GM21576 (cell line): ENCODE measurements around the gene POC1A.

ENCODE experiments used
- ATAC-seq: cut with Tn5 transposase; IDR thresholded peaks from one replicate; pipeline ENCODE4 v1.9.1; 2021; ENCODE audit warnings: mild to moderate bottlenecking, moderate library complexity; ENCODE audit not compliant: unreplicated experiment

The POC1A gene

GRCh38 chr3:52088445-52089367 is 65.5 kb downstream of the POC1A start:
- no peak for ATAC-seq

DNA sequence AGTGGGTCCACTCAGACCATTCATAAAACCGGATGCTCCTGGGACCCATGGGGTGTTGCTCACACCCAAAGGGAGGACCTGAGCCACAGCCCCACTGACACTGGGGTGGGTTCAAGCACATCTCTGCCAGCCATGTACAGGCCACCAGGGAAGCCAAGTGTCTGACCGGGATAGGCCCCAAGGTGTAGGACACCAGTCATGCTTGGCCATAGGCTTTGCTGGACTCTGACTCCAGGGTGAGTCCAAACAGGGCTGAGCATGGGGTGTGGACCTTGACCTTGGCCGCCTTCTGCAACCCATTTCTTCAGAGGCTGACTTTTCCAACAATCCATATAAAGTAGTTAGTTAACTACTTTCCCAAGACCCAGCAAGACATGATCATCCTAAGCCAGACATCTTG is 66.5 kb downstream of the POC1A start:
- ATAC-seq: no peak

GRCh38 chr3:52086976-52087663 is 67.1 kb downstream of the POC1A start:
- ATAC-seq: no peak

GRCh38 chr3:52086461-52086860 is 67.8 kb downstream of the POC1A start:
- ATAC-seq: no peak

DNA sequence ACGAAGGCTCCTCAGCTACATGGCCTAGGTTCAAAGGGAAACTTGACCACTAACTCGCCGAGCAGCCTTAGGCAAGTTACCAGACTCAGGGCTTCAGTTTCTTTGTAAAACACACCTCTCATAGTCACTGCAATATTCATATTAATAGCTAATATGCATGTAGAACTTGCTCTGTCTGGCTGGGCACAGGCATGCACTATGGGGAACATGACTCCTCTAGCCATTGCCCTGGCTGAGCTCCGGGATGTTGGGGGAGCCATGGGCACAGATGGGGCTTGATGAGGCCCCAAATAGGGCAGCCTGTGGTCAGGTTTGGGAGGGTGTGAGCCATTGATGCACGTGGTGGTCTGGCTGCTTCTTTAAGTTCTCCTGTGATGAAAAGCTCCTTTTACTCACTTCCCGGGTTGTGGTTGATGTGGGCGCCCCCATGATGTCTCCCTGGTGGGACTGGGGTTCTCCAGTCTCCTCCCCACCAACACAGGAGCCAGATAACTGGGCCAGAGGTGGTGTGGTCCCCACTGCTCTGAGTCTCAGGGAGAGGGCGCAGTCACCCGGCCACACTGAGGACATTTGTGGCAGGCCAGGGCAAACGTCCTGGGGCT is 68.4 kb downstream of the POC1A start:
- no peak for ATAC-seq

GRCh38 chr3:52084954-52085680 is 69.1 kb downstream of the POC1A start:
- no peak for ATAC-seq

DNA sequence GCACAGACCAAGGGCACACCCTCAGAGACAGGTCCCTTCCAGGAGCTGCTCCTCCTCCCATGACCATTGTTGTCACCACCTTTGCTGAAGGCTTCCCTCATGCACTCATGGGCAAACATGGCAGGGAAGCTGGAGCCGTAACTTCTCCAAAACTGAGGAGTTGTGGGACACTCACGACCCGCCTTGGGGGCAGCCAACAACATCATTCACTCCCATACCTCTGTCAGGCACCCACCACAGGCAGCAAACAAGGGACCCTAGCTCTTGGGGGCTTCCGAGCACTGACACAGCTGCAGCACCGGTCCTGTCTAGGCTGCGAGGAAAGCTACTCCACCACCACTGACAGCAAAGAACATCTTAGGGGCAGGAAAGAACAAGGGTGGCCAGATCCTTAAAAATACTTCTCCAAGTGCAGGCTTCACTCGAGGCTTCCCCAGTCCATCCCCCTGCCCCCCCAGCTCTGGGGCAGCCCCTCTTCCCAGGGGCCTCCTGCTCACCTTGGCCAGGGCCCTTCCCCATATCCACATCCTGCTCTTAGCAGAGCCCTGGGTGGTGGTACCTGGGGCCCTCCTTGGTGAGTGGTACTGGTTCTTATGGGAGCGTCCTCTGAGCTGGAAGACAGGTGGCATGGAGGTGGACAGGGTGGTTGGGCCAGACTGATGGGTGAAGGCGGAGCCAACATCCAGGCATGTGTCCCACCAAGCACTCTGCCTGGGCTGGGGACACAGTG is 69.8 kb downstream of the POC1A start:
- no peak for ATAC-seq

- no peak for ATAC-seq
Observed at GRCh38 chr3:52083556-52084087, 70.6 kb downstream of the POC1A start.

DNA sequence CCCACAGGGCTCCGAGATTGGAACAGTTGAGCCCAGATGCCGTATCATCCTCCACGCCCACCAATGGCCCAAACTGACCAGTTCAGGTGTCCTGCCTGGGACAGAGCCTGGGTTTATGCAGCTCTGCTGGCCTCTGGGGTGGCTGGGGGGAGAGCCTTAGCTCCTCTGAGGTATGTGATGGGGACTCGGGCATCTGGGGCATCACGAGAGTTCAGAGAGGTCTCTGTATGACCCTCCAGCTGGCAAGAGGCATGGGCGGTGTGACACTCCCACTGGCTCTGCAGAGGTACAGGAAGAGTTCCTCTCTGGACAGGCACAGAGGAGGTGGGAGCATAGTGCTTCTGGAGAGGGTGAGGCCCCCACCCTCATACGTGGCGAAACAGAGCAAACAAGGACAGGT is 71.3 kb downstream of the POC1A start:
- no peak for ATAC-seq

DNA sequence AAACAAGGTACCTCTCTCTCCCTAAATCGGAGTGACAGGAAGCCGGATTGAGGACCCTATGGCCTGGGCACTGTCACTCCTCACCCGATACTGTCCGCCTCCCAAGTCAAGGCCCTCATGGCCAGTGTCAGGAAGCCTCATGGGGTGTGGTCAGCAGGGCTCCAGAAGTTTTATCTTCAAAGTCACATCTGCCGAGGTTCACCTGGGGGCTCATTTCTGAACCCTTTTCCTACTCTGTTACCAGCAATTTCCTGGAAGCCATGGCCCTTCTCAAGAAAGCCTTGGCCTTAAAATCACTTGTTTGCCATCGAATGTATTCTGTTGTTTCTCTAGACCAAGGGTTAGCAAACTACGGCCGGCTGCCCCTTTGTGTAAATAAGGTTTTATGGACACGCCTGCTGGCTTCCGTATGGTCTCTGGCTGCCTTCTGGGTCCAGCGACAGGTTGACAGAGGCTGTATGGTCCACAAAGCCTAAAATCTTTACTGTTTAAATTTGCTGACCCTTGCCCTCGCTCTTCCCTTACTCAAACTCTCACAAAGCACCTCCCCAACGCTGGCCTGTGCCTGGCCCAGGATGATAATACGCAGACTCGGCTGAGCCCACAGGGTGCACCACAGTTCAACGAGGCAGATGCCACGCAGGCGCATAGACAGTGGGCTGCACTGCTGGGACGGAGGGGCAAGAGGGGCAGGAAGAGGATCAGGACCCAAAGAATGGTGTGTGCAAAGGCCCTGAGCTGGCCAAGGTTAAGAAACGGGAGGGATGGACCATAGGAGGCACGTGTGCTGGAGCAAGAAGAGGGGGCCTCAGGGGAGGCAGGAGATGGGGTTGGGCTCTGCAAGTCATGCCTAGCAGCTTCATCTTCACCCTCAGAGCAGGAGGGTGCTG is 73.1 kb downstream of the POC1A start:
- ATAC-seq: no peak

DNA sequence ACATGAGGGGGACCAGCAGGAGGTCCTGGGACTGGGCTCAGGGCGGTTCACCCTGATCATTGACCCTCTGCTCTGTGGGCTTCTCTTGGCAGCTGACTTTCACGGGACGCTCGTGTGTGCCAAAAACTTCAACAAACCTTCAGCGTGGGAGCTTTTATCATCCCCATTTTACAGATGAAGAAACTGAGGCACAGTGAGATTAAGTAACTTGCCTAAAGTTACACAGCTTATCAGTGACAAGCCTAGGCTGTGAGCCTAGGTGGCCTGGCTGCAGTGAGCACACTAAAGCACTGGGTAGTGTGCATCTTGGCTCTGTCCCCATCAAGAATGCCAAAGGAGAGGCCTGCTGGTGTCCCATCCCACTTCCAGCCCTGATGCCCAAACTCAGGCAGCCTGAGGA is 74.3 kb downstream of the POC1A start:
- ATAC-seq: no peak

DNA sequence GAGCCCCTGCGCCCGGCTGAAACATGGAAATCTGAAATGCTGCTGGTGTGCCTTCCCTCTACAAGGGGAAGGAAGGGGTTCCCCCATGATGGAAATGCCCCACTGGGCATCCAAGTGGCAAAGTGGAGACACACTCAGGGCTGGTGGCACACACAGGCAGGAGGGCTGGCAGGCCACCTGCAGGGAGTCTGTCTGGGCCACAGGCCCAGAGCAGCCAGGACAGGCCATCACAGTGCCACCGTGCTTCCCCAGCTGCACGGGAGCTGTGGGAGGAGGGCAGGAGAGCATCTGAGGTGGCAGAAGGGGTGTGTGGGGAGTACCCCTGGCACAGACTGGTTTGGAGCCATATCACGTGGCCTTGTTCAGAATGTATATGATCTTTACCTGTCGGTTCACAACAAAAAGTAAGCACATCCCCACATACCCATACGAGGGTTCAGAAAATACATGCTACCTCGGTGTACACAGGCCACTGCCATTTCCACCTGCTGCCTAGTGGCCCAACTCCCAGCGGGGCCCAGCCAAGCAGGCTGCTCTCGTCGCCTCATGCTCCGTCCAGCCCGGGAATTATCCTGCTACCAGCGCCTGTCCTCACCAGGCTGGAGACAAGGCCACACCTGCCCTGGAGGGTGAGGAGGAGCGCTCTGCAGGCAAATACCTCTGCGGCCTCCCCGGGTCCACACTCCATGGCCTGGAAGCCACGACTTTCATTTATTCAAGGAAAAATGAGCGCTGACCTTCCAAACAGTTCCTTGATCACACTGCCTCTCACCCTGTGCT is 75.3 kb downstream of the POC1A start:
- no peak for ATAC-seq

DNA sequence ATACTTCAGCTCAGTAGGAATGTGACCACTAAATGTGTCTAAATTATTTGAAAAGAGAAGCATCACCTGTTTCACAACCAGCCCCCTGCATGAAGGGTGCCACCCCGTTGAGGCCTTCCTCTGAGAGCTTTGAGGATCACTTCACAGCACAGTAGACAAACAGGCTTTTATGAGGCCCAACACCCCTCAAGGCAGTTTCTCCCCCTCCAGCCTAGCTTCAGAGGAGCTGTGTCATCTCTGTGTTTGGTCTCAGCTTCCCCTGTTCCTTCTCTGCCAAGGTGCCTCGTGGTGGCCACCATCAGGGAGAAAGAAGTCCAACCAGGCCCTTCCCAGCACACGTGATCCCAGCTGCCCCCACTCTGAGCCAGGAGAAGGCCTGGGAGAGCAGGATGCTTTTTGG is 76.3 kb downstream of the POC1A start:
- ATAC-seq: no peak

DNA sequence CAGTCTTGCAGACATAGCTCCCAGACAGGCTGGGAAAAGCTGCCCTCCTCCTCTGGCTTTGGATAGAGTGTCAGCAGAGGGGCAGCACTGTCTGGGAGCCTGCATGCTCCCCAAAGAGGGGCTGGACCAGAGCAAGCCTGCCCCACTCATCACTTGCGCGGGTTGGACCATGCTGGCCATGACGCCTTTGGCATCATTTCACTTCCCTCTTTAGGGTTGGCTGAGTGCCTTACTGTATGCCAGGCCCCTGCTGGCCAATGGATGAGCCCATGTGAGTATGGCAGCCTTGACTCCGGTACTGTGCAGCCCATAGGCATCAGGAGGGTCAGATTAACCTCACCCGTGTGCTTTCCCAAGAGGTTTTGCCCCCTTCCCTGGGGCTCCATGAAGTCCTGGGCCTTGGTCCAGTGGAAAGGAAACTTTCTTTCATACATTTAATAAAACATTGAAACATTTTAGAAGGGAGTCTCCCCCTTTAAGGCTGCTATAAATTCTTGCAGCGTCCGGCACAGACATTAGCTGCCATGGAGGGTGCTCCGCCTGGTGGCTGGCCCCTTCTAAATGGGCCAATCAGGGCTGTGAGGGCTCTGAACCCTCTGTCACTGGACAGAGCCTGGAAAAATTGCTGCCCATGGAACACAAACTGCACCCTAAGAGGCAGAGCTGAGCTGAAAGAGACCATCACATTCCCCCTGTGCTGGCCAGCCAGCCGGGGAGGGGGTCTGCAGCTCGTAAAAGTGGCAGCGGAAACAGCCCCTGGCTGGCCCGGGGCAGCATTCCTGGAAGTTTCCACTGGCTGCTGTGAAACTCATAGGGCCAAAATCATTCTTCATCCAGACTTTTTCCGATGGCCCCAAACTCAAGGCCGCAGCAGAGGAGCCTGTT is 77.1 kb downstream of the POC1A start:
- ATAC-seq: no peak

DNA sequence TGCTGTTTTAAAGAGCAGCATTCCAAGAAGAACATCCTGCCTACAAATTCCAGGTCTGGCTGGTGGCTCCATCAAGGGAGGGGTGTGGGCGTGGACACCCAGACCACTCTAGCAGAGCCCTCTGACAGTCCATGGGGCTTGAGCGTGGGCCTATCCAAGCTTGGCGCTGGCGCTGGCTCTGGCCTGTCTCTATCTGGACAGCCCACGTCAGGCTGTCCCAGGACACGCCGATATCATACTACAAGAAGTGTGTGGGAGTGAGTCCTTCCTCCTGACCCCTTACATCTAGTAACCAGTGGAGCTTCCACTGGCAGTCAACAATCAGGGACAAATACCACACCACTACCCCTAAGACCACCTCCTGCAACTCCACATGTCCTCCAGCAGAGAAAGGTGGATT is 80.7 kb downstream of the POC1A start:
- ATAC-seq: no peak

DNA sequence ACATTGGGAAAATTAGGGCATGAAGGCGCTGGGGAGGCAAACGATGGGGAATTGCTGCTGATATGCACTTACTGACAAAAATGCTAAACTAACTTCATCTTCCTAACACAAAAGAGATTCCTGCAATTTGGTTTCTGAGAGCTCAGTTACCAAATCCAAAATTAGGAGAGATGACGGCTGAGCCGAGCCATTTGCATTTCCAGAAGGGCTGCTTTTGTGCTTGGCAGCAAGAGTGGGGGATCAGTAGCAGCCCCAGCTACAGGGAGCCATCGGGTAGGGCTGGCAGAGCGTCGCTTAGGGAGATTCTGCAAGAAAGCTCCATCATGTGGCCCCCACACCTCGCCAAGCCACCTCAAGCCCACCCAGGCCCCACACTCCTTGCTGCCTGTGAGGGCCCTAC is 81.8 kb downstream of the POC1A start:
- ATAC-seq: no peak

DNA sequence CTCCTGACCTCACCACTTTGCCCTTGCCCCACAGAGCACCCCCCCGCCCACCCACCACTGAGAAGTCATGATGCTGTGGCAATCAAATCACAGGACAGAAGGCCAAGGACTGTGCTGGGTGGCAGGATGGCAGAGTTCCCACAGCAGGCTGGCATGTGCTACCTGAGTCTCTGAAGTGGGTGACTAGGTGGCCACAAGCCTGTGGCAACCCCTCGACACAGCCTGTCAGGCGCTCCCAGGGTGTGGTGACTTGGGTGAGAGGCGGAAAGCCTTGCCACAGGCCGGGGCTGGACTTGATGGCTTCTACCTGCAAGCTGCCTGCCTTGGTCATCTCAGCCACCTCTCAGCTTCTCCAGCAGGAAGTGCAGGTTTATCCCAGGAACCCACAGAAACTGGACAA is 82.2 kb downstream of the POC1A start:
- ATAC-seq: no peak
